ENCODE data around the gene ODC1. TPM values are rescaled to one million over a fixed set of nuclear protein-coding genes. Genes with fewer than 3 reads are reported as not detected.
"Not testable (repeated sequence)": the region's sequence is repeated elsewhere in the genome, so short reads cannot be mapped to it uniquely, and the experiment has no call there.

The ODC1 gene
- 100 to 1,000 TPM; 391 to 423 (median 415) TPM for polyA plus RNA-seq (ENCODE audit: insufficient read length in 4 of 4)

DNA sequence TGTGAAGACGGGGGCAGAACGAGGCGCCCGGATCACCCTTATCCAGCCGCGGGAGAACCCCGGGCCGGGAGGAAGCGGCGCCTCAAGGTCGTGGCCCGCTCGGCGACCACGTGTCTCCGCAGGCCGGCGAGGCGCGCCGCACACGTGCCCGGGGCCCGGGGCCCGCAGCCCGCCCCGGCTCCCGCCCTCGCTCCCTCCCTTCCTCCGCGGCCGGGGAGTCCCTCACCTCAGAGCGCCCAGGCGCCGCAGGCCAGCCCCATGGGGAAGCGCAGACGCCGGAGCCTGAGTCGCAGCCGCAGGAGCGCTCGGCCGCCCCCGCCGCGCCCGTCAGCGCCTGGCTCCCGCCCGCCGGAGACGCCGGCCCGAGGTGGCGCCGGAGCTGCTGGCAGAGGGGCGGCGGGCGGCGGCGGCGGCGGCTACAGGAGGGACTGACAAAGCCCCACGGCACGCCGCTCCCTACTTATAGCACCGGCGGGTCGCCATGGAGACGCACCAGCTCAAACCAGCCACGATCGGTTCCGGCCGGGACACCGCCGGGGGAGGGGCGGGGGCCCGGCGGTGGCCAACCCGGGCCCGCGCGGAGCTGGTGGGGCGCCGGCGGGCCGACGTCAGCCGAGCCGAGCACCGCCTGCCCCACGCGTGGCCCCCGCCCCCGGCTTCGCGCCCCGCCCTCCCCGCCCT lies at the start of gene ODC1:
ODC1 (minus strand) TSS at position 433 of the 681 bp plus-strand sequence. CDS start 3,295 bp downstream, outside the sequence.
- peak in 3 of 4 donors; percentile 73 to 87 (median 83) for DNase-seq (ENCODE audit: low read depth in 4 of 4, low spot score in 3 of 4)

DNA sequence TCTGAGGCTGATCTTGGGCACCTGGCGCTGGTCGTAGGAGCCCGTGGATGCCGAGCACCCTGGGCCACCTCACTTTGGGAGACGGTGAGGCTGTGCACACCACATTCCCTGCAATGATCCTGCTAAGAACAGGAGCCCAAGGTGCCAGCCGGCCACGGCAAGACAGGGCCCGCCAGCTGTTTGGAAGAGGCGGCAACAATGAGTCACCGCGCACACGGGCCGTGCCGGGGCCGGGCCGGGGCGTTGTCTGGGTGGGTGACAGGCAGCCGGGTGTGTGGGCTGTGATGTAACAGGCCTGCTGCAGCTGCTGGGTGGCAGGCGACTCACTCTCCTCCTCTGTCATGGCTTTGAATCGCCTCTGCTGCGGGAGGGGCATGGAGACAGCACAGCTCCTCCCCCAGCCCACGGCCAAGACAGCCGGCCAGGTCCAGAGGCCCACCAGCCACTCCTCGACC lies 49.7 kb upstream of the ODC1 start:
- no peak for DNase-seq (ENCODE audit: low read depth in 4 of 4, low spot score in 3 of 4)

DNA sequence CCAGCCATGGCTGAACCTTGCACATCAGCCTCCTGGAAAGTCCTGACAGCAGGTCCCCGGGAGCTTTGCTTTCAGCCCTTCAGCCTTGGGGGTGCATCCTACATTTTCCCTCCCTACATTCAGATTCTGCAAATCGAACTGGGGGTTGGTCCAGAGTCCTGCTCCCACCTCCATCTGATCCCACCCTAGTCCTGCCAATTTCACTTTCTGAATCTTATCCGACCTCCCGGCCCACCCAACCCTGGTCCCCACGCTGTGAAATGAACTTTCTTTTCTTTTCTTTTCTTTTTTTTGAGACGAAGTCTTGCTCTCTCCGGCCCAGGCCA lies 47.8 kb upstream of the ODC1 start:
- no peak for DNase-seq (ENCODE audit: low read depth in 4 of 4, low spot score in 3 of 4)

DNA sequence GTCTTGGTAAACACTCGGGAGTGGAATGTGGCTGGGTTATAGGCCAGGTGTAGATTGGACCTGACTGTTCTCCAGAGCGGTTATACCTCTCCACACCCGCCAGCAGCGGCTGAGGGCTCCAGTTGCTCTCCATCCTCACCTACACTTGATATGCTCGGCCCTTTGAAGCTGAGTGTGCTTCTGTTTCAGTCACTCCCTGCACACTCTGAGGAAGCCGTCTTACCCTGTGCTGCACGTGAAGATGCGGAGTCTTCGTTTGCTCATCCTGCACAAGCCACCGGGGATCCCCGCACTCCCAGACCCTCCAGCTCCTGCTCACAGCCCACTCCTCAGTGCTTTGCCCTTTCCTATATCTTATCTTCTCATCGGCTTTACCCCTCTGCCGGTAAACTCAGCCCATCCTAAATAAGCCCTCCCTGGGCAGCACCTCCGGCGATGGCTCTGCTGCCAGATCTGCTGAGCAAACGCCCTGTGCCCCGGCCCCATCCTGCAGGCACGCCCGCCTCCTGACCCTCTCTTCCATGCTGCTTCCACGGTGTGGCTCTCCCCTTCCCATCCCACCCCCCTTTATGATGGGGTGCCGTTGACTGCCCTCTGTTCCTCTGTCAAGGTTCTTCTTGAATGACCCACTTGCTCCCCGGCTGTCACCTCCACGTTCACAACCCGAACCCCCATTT lies 47.3 kb upstream of the ODC1 start:
- no peak for DNase-seq (ENCODE audit: low read depth in 4 of 4, low spot score in 3 of 4)

DNA sequence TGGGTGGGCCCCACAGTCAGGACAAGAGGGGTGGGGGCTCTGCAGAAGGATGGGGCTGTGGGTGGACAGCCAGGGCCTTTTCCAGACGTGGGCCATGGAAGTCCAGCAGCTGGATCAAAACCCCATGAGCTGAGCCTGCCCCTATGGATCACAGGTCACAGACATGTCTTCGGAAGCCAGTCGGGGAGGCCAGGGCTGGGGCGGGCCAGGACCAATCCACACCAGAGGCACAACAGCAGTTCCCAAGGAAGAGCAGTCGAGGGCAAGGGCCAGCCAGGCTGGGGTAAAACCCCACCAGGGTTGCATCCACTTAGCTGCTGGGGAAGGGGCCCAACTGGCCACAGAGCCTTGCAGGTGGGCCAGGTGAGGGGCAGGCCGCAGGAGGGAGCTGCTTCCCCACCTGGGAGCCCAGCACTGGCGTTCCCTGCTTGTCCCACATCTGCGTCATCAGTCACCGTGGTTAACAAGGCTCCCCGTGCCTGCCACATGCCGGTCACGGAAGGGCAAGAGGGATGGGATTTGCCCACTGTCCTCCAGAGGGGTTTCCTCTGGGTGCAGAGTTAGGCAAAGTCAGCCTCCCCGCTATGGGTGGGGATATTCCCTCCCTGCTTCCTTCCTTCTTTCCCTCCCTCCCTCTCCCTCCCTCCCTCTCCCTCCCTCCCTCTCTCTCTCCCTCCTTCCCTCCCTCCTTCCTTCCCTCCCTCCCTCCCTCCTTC lies 46.4 kb upstream of the ODC1 start:
- DNase-seq (ENCODE audit: low read depth in 4 of 4, low spot score in 3 of 4): no peak

DNA sequence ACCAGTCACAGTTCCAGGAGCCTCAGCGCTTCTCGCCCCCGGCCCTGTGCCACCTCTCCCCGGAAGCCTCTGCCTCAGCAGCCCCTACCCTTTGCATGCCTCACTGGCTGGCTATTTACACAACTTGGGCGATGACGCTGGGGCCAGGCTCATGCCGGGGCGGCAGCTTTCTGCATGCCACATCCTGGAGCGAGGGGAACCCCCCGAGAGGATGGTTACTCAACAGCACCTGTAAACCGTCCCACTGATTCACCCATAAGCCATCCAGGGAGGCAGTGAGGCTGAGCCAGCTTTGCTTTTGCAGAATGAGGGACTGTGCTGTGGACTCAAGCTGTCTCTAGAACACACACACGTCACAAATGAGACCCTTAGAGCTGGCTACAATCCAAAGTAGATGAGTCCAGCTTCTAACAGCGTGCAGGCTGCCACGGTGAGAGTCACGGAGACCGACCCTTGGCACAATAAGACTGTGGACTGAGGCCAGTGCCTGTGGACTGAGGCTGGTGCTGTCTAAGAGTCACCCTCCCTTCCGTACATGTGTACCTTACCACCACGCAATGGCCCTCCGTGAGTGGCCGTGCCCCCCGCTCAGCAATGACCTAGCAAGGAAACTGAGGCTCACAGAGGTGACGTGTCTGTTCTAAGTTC lies 45.6 kb upstream of the ODC1 start:
- no peak for DNase-seq (ENCODE audit: low read depth in 4 of 4, low spot score in 3 of 4)

DNA sequence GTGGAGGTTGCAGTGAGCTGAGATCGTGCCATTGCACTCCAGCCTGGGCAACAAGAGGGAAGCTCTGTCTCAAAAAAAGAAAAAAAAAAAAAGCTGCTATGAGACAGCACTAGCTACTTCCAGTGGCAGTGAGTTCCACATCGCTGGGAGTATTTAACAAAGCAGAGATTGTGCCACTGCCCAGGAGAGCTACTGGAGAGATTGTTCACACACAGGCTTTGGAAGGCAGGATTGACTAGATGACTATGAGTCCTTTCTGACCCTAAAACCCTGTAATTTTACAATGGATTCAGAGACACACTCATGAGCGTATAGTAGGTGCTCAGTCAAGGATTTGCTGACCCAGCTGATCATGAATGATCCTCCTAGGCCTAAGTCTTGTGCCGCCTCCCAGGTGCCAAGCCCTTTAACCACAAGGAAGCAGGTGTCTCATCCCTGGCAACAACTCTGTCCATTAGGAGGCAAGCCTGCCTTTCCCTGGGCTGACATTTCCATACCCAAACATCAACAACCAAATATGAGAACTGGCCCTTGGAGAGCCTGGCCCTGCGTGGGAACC lies 45.0 kb upstream of the ODC1 start:
- DNase-seq (ENCODE audit: low read depth in 4 of 4, low spot score in 3 of 4): no peak

DNA sequence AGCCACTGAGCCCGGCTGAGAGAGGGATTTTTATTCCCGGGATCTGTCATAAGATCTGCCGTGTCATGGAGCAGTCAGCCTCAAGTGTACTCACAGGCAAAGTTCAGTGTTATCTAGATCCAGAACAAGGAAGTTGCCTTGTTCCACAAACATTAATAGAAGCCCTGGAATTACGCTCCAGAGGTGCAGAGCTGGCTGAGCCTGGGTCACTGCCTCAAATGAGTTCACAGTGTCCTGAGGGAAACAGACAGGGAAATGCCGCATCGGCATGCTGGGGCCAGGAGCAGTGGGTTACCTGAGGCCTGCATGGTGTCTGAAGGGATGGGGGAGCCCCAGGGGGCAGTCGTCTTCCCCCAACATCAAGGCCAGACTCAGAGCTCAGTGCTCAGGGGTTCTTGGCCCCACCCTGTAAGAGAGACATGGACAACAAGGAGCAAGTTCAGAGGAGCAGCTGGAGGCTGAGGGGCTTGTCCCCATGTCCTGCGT lies 42.7 kb upstream of the ODC1 start:
- DNase-seq (ENCODE audit: low read depth in 4 of 4, low spot score in 3 of 4): no peak

DNA sequence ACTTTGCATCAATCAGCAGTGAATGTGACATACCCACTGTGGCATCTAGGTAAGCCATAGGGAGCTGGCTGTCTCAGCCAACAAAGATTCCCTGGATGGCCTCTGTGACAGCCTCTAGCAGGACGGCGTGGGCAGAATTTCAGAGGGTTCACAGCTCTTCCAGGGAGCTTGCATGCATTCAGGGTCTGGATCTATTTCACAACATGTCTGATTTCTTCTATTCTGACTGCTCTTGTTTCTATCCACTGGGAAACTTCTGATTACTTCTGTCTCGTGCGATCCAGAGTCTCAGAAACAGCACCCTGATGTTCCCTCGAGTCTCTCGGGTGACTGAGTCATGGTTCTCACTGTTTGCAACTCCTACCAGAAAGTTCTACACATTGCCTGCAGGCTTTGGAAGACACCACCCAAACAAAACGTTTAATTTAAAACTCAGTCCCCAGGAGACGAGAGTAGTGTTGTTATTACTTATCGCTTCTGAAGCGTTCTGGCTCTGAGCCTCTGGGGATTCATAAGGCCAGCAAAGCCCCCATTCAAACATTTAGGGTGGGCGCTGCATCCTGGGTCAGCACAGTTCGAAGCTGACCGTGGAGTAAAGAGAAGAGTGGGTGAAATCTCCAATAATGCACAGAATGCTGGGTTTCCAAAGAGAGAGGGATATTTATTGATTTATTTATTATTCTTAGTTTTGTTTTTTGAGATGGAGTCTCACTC lies 41.9 kb upstream of the ODC1 start:
- no peak for DNase-seq (ENCODE audit: low read depth in 4 of 4, low spot score in 3 of 4)

DNA sequence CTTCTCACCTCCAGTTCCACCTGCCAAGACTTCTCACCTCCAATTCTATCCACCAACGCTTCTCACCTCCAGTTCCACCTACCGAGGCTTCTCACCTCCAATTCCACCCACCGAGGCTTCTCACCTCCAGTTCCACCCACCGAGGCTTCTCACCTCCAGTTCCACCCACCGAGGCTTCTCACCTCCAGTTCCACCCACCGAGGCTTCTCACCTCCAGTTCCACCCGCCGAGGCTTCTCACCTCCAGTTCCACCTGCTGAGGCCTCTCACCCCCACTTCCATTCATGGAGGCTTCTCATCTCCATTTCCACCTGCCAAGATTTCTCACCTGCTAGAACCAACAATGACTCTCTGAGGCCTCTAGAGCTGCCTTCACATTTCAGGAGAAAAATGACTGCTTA lies 40.0 kb upstream of the ODC1 start:
- DNase-seq (ENCODE audit: low read depth in 4 of 4, low spot score in 3 of 4): not testable (repeated sequence)

DNA sequence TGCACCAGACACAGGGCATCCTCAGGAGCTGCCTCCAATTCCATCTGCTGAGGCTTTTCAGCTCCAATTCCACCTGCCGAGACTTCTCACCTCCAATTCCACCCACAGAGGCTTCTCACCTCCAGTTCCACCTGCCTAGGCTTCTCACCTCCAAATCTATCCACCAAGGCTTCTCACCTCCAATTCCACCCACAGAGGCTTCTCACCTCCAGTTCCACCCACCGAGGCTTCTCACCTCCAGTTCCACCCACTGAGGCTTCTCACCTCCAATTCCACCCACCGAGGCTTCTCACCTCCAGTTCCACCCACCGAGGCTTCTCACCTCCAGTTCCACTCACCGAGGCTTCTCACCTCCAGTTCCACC lies 39.6 kb upstream of the ODC1 start:
- DNase-seq (ENCODE audit: low read depth in 4 of 4, low spot score in 3 of 4): not testable (repeated sequence)

DNA sequence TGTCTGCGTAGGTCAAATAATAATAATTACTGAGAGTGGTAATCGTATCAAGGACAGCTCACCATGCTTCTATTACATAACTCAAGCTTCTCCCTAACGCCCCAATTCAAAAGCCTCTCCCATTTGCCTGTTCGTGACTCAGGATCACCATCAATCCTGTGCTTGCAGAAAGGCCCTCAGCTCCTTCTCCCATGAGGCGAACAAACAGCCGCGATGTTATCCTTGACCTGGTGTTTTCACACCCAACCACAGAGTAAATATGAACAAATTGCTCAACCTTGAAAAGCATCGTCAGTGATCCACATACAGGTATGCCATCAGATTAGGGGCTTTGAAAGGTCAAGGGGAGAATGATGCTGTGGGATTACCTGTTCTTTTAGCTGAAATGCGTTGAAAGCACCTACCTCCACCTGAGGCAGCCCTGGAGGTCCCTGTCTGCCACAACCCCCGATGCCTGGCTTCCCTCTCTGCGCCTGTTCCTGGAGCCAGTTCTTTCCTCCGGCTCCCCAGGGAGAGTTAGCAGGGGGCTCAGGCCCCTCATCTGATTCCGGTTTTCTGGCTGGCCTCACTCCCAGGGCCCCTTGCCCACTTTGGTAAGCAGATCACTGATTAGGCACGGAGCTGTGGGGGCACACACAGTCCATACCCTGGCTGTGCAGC lies 39.1 kb upstream of the ODC1 start:
- no peak for DNase-seq (ENCODE audit: low read depth in 4 of 4, low spot score in 3 of 4)

DNA sequence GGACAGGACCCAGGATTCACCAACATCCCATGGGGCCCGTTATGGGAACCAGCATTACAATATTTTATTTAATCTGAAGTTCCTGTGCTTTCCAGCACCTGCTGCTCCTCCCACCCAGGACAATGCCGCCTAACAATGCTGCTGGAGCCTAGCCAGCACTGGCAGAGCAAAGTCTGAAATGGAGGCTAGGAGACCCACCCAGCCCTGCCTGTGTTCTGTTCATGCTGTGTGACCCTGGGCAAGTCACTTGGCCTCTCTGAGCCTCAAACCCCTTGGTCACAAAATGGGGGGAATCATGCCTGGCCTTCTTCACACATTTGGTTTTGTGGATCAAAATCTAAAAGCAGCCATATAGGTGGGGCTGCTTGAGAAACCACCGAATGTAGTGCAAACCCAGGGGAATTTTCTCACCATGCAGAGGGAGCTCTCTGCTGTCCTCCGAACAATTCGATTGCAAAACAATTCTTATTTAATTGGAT lies 38.5 kb upstream of the ODC1 start:
- DNase-seq (ENCODE audit: low read depth in 4 of 4, low spot score in 3 of 4): no peak

DNA sequence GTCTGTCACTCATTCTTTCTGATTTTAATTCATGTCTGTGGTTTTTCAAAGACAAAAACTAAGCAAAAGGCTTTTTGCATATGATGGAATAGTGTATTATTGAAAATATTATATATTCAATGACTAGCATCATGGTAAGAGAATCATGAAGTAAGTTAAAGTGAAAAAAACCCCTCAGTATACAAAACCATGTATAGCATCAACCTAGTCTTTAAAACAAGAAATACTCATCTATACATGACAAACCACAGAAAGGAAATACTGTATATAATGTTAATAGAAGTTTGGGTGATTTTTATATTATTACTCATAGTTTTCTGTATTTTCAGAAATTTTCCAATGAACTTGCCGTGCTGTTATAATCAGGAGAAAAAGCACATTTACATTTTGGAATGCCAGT lies 38.0 kb upstream of the ODC1 start:
- no peak for DNase-seq (ENCODE audit: low read depth in 4 of 4, low spot score in 3 of 4)

DNA sequence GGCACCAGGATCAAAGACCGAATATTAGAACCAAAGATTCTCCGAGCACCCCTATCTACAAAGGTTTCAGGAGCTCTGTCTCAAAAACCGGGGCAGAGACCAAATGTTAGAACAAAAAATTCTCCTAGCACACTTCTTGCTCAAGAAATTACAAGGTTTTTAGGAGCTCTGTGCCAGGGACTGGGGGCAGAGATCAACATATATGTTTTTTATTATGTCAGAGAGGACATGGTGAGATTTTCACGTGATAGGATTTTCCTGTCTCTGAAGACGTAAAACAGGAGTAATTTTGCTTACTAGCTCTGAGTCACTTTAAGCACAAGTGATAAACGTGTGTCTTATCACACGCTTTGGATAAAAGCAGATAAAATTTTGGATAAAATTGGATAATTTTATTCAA lies 34.8 kb upstream of the ODC1 start:
- no peak for DNase-seq (ENCODE audit: low read depth in 4 of 4, low spot score in 3 of 4)

DNA sequence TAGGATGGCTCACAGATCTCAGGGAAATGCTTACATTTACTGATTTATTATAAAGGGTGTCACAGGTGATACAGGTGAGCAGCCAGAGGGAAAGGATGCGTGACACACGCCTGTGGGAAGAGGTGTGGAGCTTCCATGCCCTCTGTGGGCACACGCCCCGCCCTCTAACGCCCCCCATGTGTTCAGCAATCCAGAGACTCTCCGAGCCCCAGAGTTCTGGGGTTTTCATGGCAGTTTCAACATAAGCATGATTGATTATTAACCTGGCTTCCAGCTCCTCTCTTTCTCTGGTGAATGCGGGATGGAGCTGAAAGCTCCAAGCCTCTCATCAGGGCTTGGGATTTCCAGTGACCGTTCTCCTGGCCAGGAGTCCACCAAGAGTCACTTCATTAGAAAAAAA lies 34.3 kb upstream of the ODC1 start:
- DNase-seq (ENCODE audit: low read depth in 4 of 4, low spot score in 3 of 4): no peak

DNA sequence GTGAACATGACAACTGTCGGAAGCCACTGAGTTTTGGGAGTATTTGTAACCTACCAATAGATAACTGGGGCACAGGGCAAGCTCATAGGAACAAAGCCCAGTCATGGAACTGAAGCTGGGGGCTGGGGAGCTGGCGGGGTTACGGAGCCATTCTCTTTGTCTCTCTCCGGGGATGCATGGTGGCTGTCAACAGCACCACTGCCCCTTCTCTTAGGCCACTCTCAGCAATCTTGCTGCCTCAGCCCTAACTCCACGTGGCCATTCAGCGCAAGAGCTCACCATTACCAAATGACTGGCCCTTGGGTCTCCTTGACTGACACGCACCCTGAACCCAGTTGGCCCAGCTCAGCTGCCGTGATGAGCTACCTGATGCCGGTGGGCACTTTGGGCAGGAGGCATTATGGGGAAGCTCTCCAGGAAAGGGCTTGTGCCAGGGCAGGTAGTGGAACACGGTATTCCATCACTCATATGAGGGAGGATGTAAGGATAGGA lies 33.6 kb upstream of the ODC1 start:
- DNase-seq (ENCODE audit: low read depth in 4 of 4, low spot score in 3 of 4): no peak

DNA sequence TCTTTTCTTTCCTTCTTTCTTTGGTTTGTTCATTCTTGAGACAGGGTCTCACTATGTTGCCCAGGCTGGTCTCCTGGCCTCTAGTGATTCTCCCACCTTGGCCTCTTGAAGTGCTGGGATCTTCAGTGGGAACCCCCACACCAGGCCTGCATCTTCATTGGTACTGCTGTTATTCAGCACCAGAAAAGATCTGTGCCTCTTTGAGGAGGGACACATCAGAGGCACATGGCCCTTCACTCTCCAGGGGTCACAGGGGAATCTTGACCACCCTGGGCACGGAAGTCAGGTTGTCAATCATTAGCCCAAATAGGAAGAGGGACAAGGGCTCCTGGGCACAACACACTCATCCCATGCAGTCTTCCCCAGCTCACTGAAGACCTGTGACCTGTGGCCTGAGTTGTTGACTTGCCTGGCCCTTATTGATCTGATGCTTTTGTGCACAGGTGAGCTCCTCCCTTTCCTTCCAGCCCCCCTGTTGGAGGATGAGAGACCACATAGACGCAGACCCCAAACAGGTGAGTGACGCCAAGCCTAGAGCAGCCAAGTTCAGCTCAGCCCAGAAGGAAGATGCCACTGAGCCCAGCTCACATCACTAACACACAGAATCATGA lies 33.0 kb upstream of the ODC1 start:
- DNase-seq (ENCODE audit: low read depth in 4 of 4, low spot score in 3 of 4): no peak

DNA sequence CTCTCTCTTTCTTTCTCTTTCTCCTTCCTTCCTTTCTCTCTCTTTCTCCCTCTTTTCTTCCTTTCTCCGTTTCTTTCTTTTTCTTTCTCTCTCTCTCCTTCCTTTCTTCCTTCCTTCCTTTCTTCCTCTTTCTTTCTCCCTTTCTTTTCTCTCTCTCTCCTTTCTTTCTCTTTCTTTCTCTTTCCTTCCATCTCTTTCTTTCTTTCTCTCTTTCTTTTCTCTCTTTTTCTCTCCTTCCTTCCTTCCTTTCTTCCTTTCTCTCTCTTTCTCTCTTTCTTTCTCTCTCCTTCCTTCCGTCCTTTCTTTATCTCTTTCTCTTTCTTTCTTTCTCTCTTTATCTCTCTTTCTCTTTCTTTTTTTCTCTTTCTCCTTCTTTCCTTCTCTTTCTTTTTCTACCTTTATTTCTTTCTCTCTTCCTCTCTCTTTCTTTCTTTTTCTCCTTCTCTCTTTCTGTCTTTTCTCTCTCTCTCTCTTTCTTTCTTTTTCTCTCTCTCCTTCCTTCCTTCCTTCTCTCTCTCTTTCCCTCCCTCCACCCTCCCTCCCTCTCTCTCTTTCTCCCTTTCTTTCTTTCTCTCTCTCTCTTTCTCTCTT lies 32.3 kb upstream of the ODC1 start:
- no peak for DNase-seq (ENCODE audit: low read depth in 4 of 4, low spot score in 3 of 4)

Measured in right renal pelvis (tissue), 4 donors.